IMR-90 (cell line): ENCODE results near the gene TPR. TPM values are rescaled to one million over a fixed set of nuclear protein-coding genes. Genes with fewer than 3 reads are reported as not detected.

Source experiments
- ATAC-seq: fragments of 200-7000 bp; cut with Tn5 transposase; 2 replicates; pipeline ENCODE4 v1.9.1; 2020; ENCODE audit warnings: low read depth, mild to moderate bottlenecking, moderate library complexity
- BruUV-seq: library from RNA; stranded (reverse); fragments of 400-500 nt; replicated peaks from 2 replicates; lab custom pipeline; 2021; lab: Mats Ljungman, UMichigan
- CTCF ChIA-PET: fragments of 300-600 bp; formaldehyde crosslinking; extraction: SDS; loops from one replicate; lab custom pipeline; 2021; ENCODE audit warnings: antibody characterized with exemption; lab: Yijun Ruan, JAX
- POLR2A ChIA-PET: fragments of 300-600 bp; sonication (Branson Sonifier 250); formaldehyde crosslinking; loops from one replicate; lab custom pipeline; 2022; ENCODE audit warnings: antibody characterized with exemption; ENCODE audit not compliant: unreplicated experiment; lab: Charles Lee
- DNase-seq: peaks from one replicate; pipeline ENCODE4 v3.0.0; 2013
- H2AFZ ChIP-seq: replicated peaks from 2 replicates; pipeline ENCODE3; 2013; ENCODE audit warnings: low read length, mild to moderate bottlenecking; ENCODE audit not compliant: poor library complexity
- H2AK5ac ChIP-seq: 2 replicates; pipeline ENCODE4 v1.6.1; 2013; ENCODE audit warnings: low read depth, low read length, inconsistent platforms
- H2AK9ac ChIP-seq: replicated peaks from 2 replicates; pipeline ENCODE3; 2013; ENCODE audit warnings: mild to moderate bottlenecking, low read depth, low read length, moderate library complexity; ENCODE audit not compliant: poor library complexity
- H2BK120ac ChIP-seq: 2 replicates; pipeline ENCODE4 v1.6.1; 2013; ENCODE audit warnings: low read depth, low read length, inconsistent platforms
- H2BK15ac ChIP-seq: 3 replicates; pipeline ENCODE4 v1.6.1; 2013; ENCODE audit warnings: low read depth, low read length, inconsistent platforms
- H2BK20ac ChIP-seq: 2 replicates; pipeline ENCODE4 v1.6.1; 2013; ENCODE audit warnings: low read depth, mild to moderate bottlenecking, inconsistent platforms, low read length, moderate library complexity
- H2BK5ac ChIP-seq: 2 replicates; pipeline ENCODE4 v1.6.1; 2013; ENCODE audit warnings: mild to moderate bottlenecking, low read depth, low read length, inconsistent platforms; ENCODE audit not compliant: poor library complexity, severe bottlenecking
- H3K14ac ChIP-seq: replicated peaks from 2 replicates; pipeline ENCODE4 v1.6.1; 2013; ENCODE audit warnings: low read depth, low read length, inconsistent platforms
- H3K18ac ChIP-seq: 2 replicates; pipeline ENCODE4 v1.6.1; 2013; ENCODE audit warnings: low read depth, low read length, control low read depth
- H3K23ac ChIP-seq: 2 replicates; pipeline ENCODE4 v1.6.1; 2013; ENCODE audit warnings: low read depth, low read length, inconsistent platforms
- H3K27ac ChIP-seq: 2 replicates; pipeline ENCODE4 v1.5.1; 2013; ENCODE audit warnings: mild to moderate bottlenecking, control low read depth, low read length; ENCODE audit not compliant: insufficient read depth
- H3K27me3 ChIP-seq: 2 replicates; pipeline ENCODE4 v1.6.1; 2013; ENCODE audit warnings: low read length; ENCODE audit not compliant: control insufficient read depth, insufficient read depth
- H3K36me3 ChIP-seq: 2 replicates; pipeline ENCODE4 v1.6.1; 2013; ENCODE audit warnings: low read length, mixed read lengths; ENCODE audit not compliant: control insufficient read depth, insufficient read depth
- H3K4ac ChIP-seq: 2 replicates; pipeline ENCODE4 v1.6.1; 2013; ENCODE audit warnings: low read depth, low read length, inconsistent platforms
- H3K4me1 ChIP-seq: 2 replicates; pipeline ENCODE4 v1.6.1; 2013; ENCODE audit warnings: low read length, mixed read lengths; ENCODE audit not compliant: control insufficient read depth, insufficient read depth
- H3K4me2 ChIP-seq: 2 replicates; pipeline ENCODE4 v1.6.1; 2013; ENCODE audit warnings: low read depth, mild to moderate bottlenecking, control low read depth, low read length, moderate library complexity
- H3K4me3 ChIP-seq: 2 replicates; pipeline ENCODE4 v1.5.1; 2013; ENCODE audit warnings: low read depth, mild to moderate bottlenecking, control low read depth, low read length, moderate library complexity; ENCODE audit not compliant: insufficient read depth
- H3K56ac ChIP-seq: 2 replicates; pipeline ENCODE4 v1.6.1; 2013; ENCODE audit warnings: low read length, inconsistent platforms; ENCODE audit not compliant: insufficient read depth; ENCODE audit errors: extremely low read depth
- H3K79me1 ChIP-seq, 2 experiments: 2 replicates each; pipeline ENCODE4 v1.6.1; 2013; ENCODE audit warnings: low read length in 2 of 2, inconsistent platforms in 1 of 2, low read depth in 1 of 2
- H3K9ac ChIP-seq: 2 replicates; pipeline ENCODE4 v1.6.1; 2013; ENCODE audit warnings: low read depth, low read length, control low read depth
- H3K9me1 ChIP-seq: 2 replicates; pipeline ENCODE4 v1.6.1; 2013; ENCODE audit warnings: low read length, inconsistent platforms; ENCODE audit not compliant: insufficient read depth
- H3K9me3 ChIP-seq: 2 replicates; pipeline ENCODE4 v1.6.1; 2013; ENCODE audit warnings: low read length; ENCODE audit not compliant: control insufficient read depth, insufficient read depth
- H4K20me1 ChIP-seq: 2 replicates; pipeline ENCODE4 v1.6.1; 2013; ENCODE audit warnings: low read length, inconsistent platforms; ENCODE audit not compliant: insufficient read depth
- H4K5ac ChIP-seq: 2 replicates; pipeline ENCODE4 v1.6.1; 2013; ENCODE audit warnings: mild to moderate bottlenecking, low read depth, low read length, control low read depth
- H4K8ac ChIP-seq, 2 experiments: 2 replicates each; pipeline ENCODE4 v1.6.1; 2013; ENCODE audit warnings: low read depth in 2 of 2, low read length in 2 of 2, control low read depth in 1 of 2, inconsistent platforms in 1 of 2
- H4K91ac ChIP-seq: 2 replicates; pipeline ENCODE4 v1.6.1; 2013; ENCODE audit warnings: low read depth, low read length, inconsistent platforms; ENCODE audit not compliant: insufficient read depth
- CTCF ChIP-seq: conservative IDR thresholded peaks from 2 replicates; pipeline ENCODE4 v1.5.1; 2012; ENCODE audit warnings: mild to moderate bottlenecking, low read depth, low read length, improper control_type of control experiment
- RFX5 ChIP-seq: IDR thresholded peaks from 2 replicates; pipeline ENCODE4 v1.8.0; 2012; ENCODE audit warnings: low read depth, mild to moderate bottlenecking, low read length, moderate library complexity
- WGBS, 2 experiments: methylation state at CpG; one replicate each; pipeline versions ENCODE4 v1.1.5 to v1.1.7; 2013; ENCODE audit warnings: missing lambda C conversion rate in 2 of 2; ENCODE audit not compliant: insufficient read length in 1 of 2; ENCODE audit errors: extremely low coverage in 2 of 2; 5-methylcytosine and 5-hydroxymethylcytosine counted together
- dilution Hi-C: fragments of 300-500 bp; cut with HindIII; formaldehyde crosslinking; loops from one replicate; pipeline ENCODE4 v1.14.3; 2018; ENCODE audit warnings: low sequenced_read_pairs; ENCODE audit not compliant: unreplicated experiment
- in situ Hi-C: fragments of 300-500 bp; cut with MboI; formaldehyde crosslinking; loops from 3 replicates; pipeline ENCODE4 v1.14.3; 2019; ENCODE audit warnings: low sequenced_read_pairs, inconsistent platforms, mixed read lengths
- intact Hi-C: fragments of 100-400 bp; cut with micrococcal nuclease; formaldehyde crosslinking; loops from 2 replicates; pipeline ENCODE4 v1.10.0; 2022
- polyA plus RNA-seq, 3 experiments: library from polyadenylated mRNA; depleted of rRNA; stranded (reverse); fragments of >200 nt; gene quantifications; 2 replicates each; pipeline ENCODE4 v1.2.3, GENCODE V29; 2012; ENCODE audit warnings: low replicate concordance in 1 of 3
- total RNA-seq: library from RNA; depleted of rRNA; stranded (reverse); fragments of >200 nt; gene quantifications from 2 replicates; pipeline ENCODE4 v1.2.3, GENCODE V29; 2012

TPR gene
- total and polyA plus RNA-seq, 2 of the 4 experiments (the other 2 are of a cell fraction), result 38.2 to 60.4 TPM

GRCh38 chr1:186291271-186291670 lies 83.8 kb downstream of the TPR start:
- no peak overlapping the region for H3K56ac ChIP-seq
- H3K23ac ChIP-seq, result no peak overlapping the region
- no peak overlapping the region for H3K27ac ChIP-seq
- H3K4me1 ChIP-seq, result no peaks in the 10 kb centered on the region; the same call in 1 of the 2 replicates
- no peak overlapping the region for H2AFZ ChIP-seq
- CTCF ChIA-PET, result no interaction called here
- no peak overlapping the region for H4K91ac ChIP-seq
- no peak overlapping the region for H3K9ac ChIP-seq
- no peak overlapping the region for H2BK120ac ChIP-seq
- no peaks in the 10 kb centered on the region for H3K27me3 ChIP-seq
- POLR2A ChIA-PET, result no interaction called here
- no peak for TF ChIP-seq RFX5
- no peak for TF ChIP-seq CTCF
- DNase-seq, result no peak
- no peak overlapping the region for H4K8ac ChIP-seq
- H2BK20ac ChIP-seq, result no peak overlapping the region
- no peak overlapping the region for H4K5ac ChIP-seq
- dilution Hi-C loops, result no loop called here
- no peak overlapping the region for H3K4me3 ChIP-seq
- no peak overlapping the region for H2AK9ac ChIP-seq
- H3K79me1 ChIP-seq, result no peaks in the 10 kb centered on the region
- no peak overlapping the region for H3K4ac ChIP-seq
- no peaks in the 10 kb centered on the region for H3K36me3 ChIP-seq
- H2BK15ac ChIP-seq, result no peak overlapping the region
- H3K9me1 ChIP-seq, result no peaks in the 10 kb centered on the region
- no peaks in the 10 kb centered on the region for H4K20me1 ChIP-seq
- no CpG with 5 or more reads among the region's 2 CpGs for WGBS, 2 experiments
- H3K4me2 ChIP-seq, result no peak overlapping the region
- no peak overlapping the region for H2AK5ac ChIP-seq
- no peak for ATAC-seq
- no peaks in the 10 kb centered on the region for H3K9me3 ChIP-seq
- intact Hi-C loops, result no loop called here
- in situ Hi-C loops, result no loop called here
- no peak overlapping the region for H2BK5ac ChIP-seq
- BruUV-seq, result no TSS peak
- H3K14ac ChIP-seq, result no peak overlapping the region
- H3K18ac ChIP-seq, result no peak overlapping the region
